Measurements from ENCODE around the gene TRAM2. TPM values are rescaled to one million over a fixed set of nuclear protein-coding genes. Genes with fewer than 3 reads are reported as not detected.

The TRAM2 gene
- total RNA-seq, 6 experiments from 2014 or later = 191 to 235 (median 215) TPM

- Mint-ChIP-seq H3K36me3 (ENCODE audit: low read depth) (peaks cover 60% of the 10 kb centered on the region), H3K9me3 (no peaks in the 10 kb centered on the region), H3K4me3 (peak overlapping the region; percentile 82), H3K4me1 (ENCODE audit: low read depth) (peaks cover 100% of the 10 kb centered on the region), H3K27ac (peak overlapping the region; percentile 95), H3K27me3 (ENCODE audit: insufficient read depth) (no peaks in the 10 kb centered on the region; the same call in 1 of the 2 replicates)
- no peak for TF ChIP-seq CTCF (IDR thresholded peaks at IDR 0.05)
- DNase-seq = no peak
Observed at GRCh38 chr6:52546192-52546591, 30.7 kb downstream of the TRAM2 start.

- peak overlapping the region; percentile 95 for H3K27ac Mint-ChIP-seq
Observed at GRCh38 chr6:52545406-52546119, 31.3 kb downstream of the TRAM2 start.

GRCh38 chr6:52544602-52545405 is 32.1 kb downstream of the TRAM2 start:
- H3K4me3 Mint-ChIP-seq = peak overlapping the region; percentile 82
- H3K27me3 Mint-ChIP-seq (ENCODE audit: insufficient read depth) = no peaks in the 10 kb centered on the region; the same call in 1 of the 2 replicates
- no peak for DNase-seq
- peaks cover 54% of the 10 kb centered on the region for H3K36me3 Mint-ChIP-seq (ENCODE audit: low read depth)
- peak overlapping the region; percentile 95 for H3K27ac Mint-ChIP-seq
- H3K4me1 Mint-ChIP-seq (ENCODE audit: low read depth) = peaks cover 100% of the 10 kb centered on the region
- no peaks in the 10 kb centered on the region for H3K9me3 Mint-ChIP-seq
- no peak for TF ChIP-seq CTCF (IDR thresholded peaks at IDR 0.05)

More at GRCh38 chr6:52545406-52546119, 31.3 kb downstream of the TRAM2 start:
- Mint-ChIP-seq H3K9me3 (no peaks in the 10 kb centered on the region), H3K4me3 (peak overlapping the region; percentile 82), H3K4me1 (ENCODE audit: low read depth) (peaks cover 100% of the 10 kb centered on the region), H3K27me3 (ENCODE audit: insufficient read depth) (no peaks in the 10 kb centered on the region; the same call in 1 of the 2 replicates), H3K36me3 (ENCODE audit: low read depth) (peaks cover 60% of the 10 kb centered on the region)
- no peak for TF ChIP-seq CTCF (IDR thresholded peaks at IDR 0.05)
- DNase-seq = no peak

- peak overlapping the region; percentile 82 for H3K4me3 Mint-ChIP-seq
- TF ChIP-seq CTCF (IDR thresholded peaks at IDR 0.05) = no peak
- H3K27ac Mint-ChIP-seq = peak overlapping the region; percentile 95
- no peaks in the 10 kb centered on the region; the same call in 1 of the 2 replicates for H3K27me3 Mint-ChIP-seq (ENCODE audit: insufficient read depth)
- DNase-seq = peak; percentile 55
- peaks cover 100% of the 10 kb centered on the region for H3K4me1 Mint-ChIP-seq (ENCODE audit: low read depth)
- no peaks in the 10 kb centered on the region for H3K9me3 Mint-ChIP-seq
- peaks cover 46% of the 10 kb centered on the region for H3K36me3 Mint-ChIP-seq (ENCODE audit: low read depth)
Observed at GRCh38 chr6:52543729-52544601, 32.9 kb downstream of the TRAM2 start.

GRCh38 chr6:52543262-52543661 is 33.6 kb downstream of the TRAM2 start:
- Mint-ChIP-seq H3K4me3 (peak overlapping the region; percentile 82), H3K27me3 (ENCODE audit: insufficient read depth) (no peaks in the 10 kb centered on the region; the same call in 1 of the 2 replicates), H3K36me3 (ENCODE audit: low read depth) (peaks cover 44% of the 10 kb centered on the region), H3K27ac (peak overlapping the region; percentile 95), H3K9me3 (no peaks in the 10 kb centered on the region), H3K4me1 (ENCODE audit: low read depth) (peaks cover 100% of the 10 kb centered on the region)
- TF ChIP-seq CTCF (IDR thresholded peaks at IDR 0.05) = no peak
- DNase-seq = no peak

All from HFFc6 (cell line).